Stimulated activated CD4-positive, alpha-beta T cell treated with anti-CD3 and anti-CD28 coated beads, Interleukin-1b, Interleukin-23, amount 100 ng/mL, for 1 hour (primary cell): ENCODE data around the gene RRH.

Experiments
- DNase-seq, 2 donors: peaks; one replicate each; pipeline ENCODE4 v3.0.0-alpha.2; 2020; ENCODE audit warnings: low read depth in 2 of 2

The RRH gene

DNA sequence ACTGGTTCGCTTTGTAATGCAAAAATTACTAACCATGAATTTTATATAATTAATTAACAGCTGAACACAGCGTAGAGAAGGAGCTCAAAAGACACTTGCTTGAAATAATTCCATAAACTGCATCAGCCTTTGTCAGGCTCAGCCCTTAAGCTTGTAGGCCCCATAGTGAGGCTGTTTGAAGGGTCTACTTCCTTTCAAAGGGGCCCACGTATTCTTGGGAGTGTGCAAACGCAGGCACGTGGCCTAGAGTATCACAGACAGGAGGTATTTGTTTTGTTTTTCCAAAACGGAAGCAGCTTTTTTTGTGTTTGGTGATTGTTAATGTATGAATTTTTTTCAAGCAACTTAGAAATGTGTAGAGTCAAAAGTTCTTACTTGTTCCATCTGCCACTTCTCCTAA, 59.3 kb downstream of the RRH start:
- DNase-seq, result no peak

DNA sequence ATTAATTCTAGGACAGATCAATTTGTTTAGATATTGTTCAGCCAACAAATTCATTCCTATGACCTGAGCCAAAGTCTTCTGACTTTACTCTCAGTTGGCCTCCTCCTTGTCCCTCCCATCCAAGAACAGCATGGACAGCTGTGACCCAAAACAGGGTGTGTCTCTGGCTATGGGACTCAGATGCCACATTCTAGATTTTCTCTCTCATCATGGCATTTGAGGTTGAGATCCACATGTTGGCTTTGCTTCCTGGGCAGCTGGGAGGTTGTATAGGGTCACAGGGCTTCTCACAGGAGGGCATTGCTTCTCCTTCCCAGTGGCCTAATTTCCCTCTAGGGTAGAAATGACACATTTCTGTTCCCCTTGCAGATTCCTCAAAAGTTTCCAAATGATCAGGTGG, 62.3 kb downstream of the RRH start:
- DNase-seq, result no peak
